Brain microvascular endothelial cell (primary cell): ENCODE results near the gene ADD3.

ENCODE experiments used
- DNase-seq: peaks from one replicate; pipeline ENCODE4 v3.0.0-alpha.2; 2020
- H3K27ac ChIP-seq: fragments of 250-450 bp; sonication (Bioruptor Pico); 2 replicates; pipeline ENCODE4 v1.5.1; 2020; ENCODE audit warnings: mild to moderate bottlenecking, moderate library complexity
- H3K27me3 ChIP-seq: fragments of 250-450 bp; sonication (Bioruptor Pico); replicated peaks from 2 replicates; pipeline ENCODE4 v1.5.1; 2020; ENCODE audit warnings: mild to moderate bottlenecking
- H3K36me3 ChIP-seq: fragments of 250-450 bp; sonication (Bioruptor Pico); replicated peaks from 2 replicates; pipeline ENCODE4 v1.5.1; 2020; ENCODE audit warnings: mild to moderate bottlenecking
- H3K4me3 ChIP-seq: 2 replicates; pipeline ENCODE4 v1.5.1; 2011; ENCODE audit warnings: low read depth, mild to moderate bottlenecking, control low read depth, low read length, moderate library complexity
- in situ Hi-C: cut with HindIII; loops from 2 replicates; pipeline ENCODE4 v1.10.0; 2017; ENCODE audit warnings: low sequenced_read_pairs, low pct_ligation_motif_present
- TF ChIP-seq, protein P1 (sequence below): IDR thresholded peaks from 2 replicates; pipeline ENCODE4 v1.5.1; 2011; ENCODE audit warnings: low read depth, mild to moderate bottlenecking, moderate library complexity, low read length, control low read depth, inconsistent platforms; ENCODE audit errors: missing control alignments

The ADD3 gene

DNA sequence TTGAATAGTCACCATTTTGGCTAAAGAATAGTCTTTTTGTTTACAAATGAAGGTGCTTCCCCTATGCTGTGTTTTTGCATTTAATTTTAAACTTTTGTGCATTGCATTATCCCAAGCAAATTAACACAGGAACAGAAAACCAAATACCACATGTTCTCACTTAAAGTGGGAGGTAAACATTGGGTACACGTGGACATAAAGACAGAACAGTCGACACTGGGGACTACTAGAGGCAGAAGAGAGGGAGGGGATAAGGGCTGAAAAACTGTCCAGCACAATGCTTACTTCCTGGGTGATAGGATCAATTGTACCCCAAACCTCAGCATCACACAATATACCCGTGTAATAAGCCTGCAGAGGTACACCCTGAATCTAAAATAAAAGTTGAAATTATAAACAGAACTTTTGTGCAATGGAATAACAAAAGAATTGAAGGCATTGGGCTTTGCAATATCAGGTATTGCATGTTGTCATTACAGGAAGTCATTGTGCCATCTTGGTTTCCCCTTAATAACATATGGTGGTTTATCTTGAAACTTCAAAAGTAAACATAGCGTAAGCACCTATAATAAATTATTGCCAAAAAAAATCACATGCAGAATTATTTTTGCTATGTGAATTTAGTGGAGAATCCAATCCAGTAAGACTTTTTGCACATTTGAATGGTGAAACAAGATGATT lies 16.1 kb downstream of the ADD3 start:
- H3K27ac ChIP-seq = no peak overlapping the region
- in situ Hi-C loops = no loop called here
- H3K27me3 ChIP-seq = no peaks in the 10 kb centered on the region
- TF ChIP-seq, protein P1, sequence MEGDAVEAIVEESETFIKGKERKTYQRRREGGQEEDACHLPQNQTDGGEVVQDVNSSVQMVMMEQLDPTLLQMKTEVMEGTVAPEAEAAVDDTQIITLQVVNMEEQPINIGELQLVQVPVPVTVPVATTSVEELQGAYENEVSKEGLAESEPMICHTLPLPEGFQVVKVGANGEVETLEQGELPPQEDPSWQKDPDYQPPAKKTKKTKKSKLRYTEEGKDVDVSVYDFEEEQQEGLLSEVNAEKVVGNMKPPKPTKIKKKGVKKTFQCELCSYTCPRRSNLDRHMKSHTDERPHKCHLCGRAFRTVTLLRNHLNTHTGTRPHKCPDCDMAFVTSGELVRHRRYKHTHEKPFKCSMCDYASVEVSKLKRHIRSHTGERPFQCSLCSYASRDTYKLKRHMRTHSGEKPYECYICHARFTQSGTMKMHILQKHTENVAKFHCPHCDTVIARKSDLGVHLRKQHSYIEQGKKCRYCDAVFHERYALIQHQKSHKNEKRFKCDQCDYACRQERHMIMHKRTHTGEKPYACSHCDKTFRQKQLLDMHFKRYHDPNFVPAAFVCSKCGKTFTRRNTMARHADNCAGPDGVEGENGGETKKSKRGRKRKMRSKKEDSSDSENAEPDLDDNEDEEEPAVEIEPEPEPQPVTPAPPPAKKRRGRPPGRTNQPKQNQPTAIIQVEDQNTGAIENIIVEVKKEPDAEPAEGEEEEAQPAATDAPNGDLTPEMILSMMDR = no peak
- no peaks in the 10 kb centered on the region for H3K36me3 ChIP-seq
- no peak for DNase-seq
- H3K4me3 ChIP-seq = no peak overlapping the region

DNA sequence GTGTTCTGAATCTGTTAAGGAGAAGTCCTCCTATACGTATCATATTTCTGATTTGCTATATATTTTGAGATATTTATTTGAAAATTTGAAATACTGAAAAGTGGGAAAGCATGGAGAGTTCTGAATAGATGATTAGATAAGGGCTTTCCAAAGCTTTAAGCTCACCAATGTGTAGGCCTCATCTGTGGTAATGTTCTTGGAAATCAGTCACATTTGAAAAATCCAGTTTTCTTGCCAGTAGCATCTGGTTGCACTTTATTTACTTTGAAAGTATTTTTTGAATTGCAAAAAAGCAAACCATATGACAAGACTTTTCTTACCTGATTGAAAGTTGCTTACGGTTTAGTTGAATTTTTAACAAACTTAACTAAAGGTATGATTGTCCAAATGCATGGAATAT lies 21.7 kb downstream of the ADD3 start:
- no peak for DNase-seq
- Histone ChIP-seq H3K4me3 (no peak overlapping the region), H3K27me3 (no peaks in the 10 kb centered on the region), H3K27ac (no peak overlapping the region), H3K36me3 (no peaks in the 10 kb centered on the region)
- in situ Hi-C loops = no loop called here
- TF ChIP-seq, protein P1 = no peak

DNA sequence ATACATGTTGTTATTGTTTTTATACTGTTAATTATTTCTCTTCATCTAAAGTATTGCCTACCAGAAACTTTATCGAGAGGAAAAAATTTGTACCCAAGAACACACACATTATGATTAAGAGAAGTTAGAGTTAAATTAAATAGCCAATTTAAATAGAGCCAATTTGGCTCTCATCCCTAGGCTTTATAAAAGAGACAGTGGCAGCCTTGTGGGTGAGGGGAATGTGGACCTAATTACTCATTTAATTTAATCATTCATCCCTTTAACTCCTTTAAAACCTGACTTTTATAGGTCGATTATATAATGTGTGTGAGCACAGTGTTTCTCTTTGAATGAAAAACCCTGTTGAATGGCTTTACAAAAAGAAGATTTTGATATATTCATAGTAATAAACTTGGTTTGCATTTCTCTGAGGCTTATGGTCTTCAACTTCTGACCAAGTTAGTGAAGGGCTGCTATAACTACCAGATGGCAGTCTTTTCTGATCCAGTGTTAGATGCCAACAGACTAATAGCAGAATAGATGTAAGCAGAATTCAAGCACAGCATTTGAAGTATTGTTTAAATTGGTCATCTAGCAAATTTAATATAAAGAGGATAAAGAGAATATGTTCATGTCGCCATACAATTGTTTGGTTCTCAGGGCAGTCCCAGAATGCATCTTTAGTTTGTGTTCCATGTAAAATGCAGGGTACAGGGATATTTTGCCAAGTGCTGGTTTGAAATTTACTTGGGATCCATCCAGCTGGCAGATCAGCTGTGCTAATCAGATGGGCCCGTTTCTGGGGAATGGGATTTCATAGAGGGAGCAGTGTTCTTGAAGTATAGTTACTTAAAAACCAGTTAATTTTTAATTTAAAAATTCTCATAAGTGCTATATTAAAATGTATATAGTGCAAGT lies 25.3 kb downstream of the ADD3 start:
- H3K36me3 ChIP-seq = no peaks in the 10 kb centered on the region
- H3K4me3 ChIP-seq = no peak overlapping the region
- TF ChIP-seq, protein P1 = no peak
- H3K27me3 ChIP-seq = no peaks in the 10 kb centered on the region
- DNase-seq = no peak
- H3K27ac ChIP-seq = no peak overlapping the region
- in situ Hi-C loops = no loop called here

DNA sequence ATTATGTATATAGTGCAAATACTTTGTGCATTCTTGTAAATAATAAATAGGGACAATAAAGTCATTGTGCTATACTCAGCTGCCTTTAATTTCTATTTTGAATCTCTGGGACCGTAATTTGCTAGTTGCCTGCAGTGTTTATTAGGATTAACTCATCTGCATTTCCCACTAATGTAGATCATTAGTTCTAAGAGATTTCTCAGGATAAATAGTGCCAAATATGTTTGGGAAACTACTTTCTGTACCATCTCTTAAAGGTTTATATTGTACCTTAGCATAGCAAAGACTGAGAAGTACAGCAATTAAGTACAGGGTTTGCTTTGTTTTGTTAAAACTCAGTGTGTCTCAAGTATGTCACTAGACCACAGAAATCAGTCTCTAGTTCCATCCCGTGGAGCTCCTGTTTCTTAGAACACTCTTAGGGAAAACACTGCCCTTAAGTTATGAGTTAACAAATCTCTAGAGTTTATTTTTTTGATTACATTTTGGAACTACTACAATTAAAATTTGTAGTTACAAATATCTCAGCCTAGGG lies 26.0 kb downstream of the ADD3 start:
- Histone ChIP-seq H3K27me3 (no peaks in the 10 kb centered on the region), H3K36me3 (no peaks in the 10 kb centered on the region), H3K4me3 (no peak overlapping the region), H3K27ac (no peak overlapping the region)
- in situ Hi-C loops = no loop called here
- no peak for DNase-seq
- TF ChIP-seq, protein P1 = no peak

DNA sequence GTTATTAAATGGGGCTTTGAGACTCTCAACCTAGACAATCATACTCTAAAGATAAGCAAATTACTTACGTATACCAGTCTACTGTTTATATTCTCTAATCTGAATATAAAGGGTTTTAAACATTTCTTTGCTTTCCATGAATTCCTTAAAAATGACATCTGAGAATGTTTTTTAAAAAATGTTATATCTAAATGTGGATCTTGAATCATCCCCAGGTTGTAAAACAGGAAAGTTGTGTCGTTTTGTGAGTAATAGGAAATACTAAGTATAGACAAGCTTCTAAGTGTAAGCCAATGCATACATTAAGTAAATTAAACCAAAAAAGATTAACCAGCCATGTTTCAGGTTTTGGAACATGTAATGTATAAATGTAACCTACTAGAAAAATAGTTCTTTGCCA lies 26.8 kb downstream of the ADD3 start:
- Histone ChIP-seq H3K27ac (no peak overlapping the region), H3K27me3 (no peaks in the 10 kb centered on the region), H3K36me3 (no peaks in the 10 kb centered on the region), H3K4me3 (no peak overlapping the region)
- in situ Hi-C loops = no loop called here
- no peak for DNase-seq
- TF ChIP-seq, protein P1 = no peak
